GM23248 (cell line): ENCODE results near the gene RMND5A.

Experiments used
- EZH2 ChIP-seq: fragments of 200-600 bp; sonication (generic); IDR thresholded peaks from 2 replicates; pipeline ENCODE4 v1.6.1; 2018; ENCODE audit warnings: antibody characterized with exemption, mild to moderate bottlenecking; ENCODE audit not compliant: insufficient read depth, poor library complexity, severe bottlenecking
- EZH2phosphoT487 ChIP-seq: fragments of 200-600 bp; sonication (generic); IDR thresholded peaks from 2 replicates; pipeline ENCODE4 v1.6.1; 2018; ENCODE audit warnings: antibody characterized with exemption, moderate library complexity, mild to moderate bottlenecking, low read depth; ENCODE audit not compliant: insufficient read depth

- TF ChIP-seq EZH2 = no peak
- TF ChIP-seq EZH2phosphoT487 = no peak
These were observed 13.9 kb upstream of the RMND5A start for GRCh38 chr2:86706220-86706619.
